ENCODE results near the gene CELF1.

- TF ChIP-seq POLR2A (IDR thresholded peaks at IDR 0.05; ENCODE audit: low read length) (no peak), GATA1 (IDR thresholded peaks at IDR 0.05; ENCODE audit: low read depth, low read length) (no peak)
Observed at GRCh38 chr11:47451990-47452389, 100.9 kb downstream of the CELF1 start.
